Upper lobe of right lung (tissue), 1 donor: ENCODE results near the gene RSPH6A. TPM values are rescaled to one million over a fixed set of nuclear protein-coding genes. Genes with fewer than 3 reads are reported as not detected.
A peak's percentile ranks its signal among the peaks of the same experiment; 100 is the strongest.

Source experiments
- ATAC-seq: fragments of 200-7000 bp; cut with Tn5 transposase; one replicate; pipeline ENCODE4 v1.9.1; 2020; ENCODE audit warnings: mild to moderate bottlenecking, moderate library complexity
- DNase-seq: peaks from one replicate; pipeline ENCODE4 v3.0.0-alpha.2; 2020
- H3K27ac ChIP-seq: fragments of 200-600 bp; one replicate; pipeline ENCODE4 v1.8.0; 2022
- H3K27me3 ChIP-seq: fragments of 200-600 bp; one replicate; pipeline ENCODE4 v1.8.0; 2022; ENCODE audit warnings: mild to moderate bottlenecking
- H3K36me3 ChIP-seq: fragments of 200-600 bp; one replicate; pipeline ENCODE4 v1.8.0; 2022
- H3K4me1 ChIP-seq: fragments of 200-600 bp; one replicate; pipeline ENCODE4 v1.8.0; 2022
- H3K4me3 ChIP-seq: fragments of 200-600 bp; one replicate; pipeline ENCODE4 v1.8.0; 2022; ENCODE audit warnings: mild to moderate bottlenecking
- H3K9me3 ChIP-seq: fragments of 200-600 bp; one replicate; pipeline ENCODE4 v1.8.0; 2022
- intact Hi-C: fragments of 100-400 bp; cut with DNase I; formaldehyde crosslinking; loops from one replicate; pipeline ENCODE4 v1.11.0; 2022
- long read RNA-seq: library from polyadenylated mRNA; unstranded; transcript quantifications from one replicate; pipeline ENCODE4 v2.0.0, GENCODE V29; 2021
- total RNA-seq: library from RNA; stranded (reverse); fragmentation: NEBNext Ultra II Directional; extraction: Animal tissue kit (Norgen Biotek cat#: 25700); gene quantifications from one replicate; pipeline ENCODE4 v1.2.1, GENCODE V29; 2021
- TF ChIP-seq, protein P1 (sequence below): fragments of 200-600 bp; IDR thresholded peaks from one replicate; pipeline ENCODE4 v1.8.0; 2022; ENCODE audit warnings: antibody characterized with exemption
- donor health status: DM: no; HTN: yes; CAD: no; lungs with severe emphysema.

The RSPH6A gene
- 0.38 TPM for total RNA-seq
- long read RNA-seq: 0 reads

DNA sequence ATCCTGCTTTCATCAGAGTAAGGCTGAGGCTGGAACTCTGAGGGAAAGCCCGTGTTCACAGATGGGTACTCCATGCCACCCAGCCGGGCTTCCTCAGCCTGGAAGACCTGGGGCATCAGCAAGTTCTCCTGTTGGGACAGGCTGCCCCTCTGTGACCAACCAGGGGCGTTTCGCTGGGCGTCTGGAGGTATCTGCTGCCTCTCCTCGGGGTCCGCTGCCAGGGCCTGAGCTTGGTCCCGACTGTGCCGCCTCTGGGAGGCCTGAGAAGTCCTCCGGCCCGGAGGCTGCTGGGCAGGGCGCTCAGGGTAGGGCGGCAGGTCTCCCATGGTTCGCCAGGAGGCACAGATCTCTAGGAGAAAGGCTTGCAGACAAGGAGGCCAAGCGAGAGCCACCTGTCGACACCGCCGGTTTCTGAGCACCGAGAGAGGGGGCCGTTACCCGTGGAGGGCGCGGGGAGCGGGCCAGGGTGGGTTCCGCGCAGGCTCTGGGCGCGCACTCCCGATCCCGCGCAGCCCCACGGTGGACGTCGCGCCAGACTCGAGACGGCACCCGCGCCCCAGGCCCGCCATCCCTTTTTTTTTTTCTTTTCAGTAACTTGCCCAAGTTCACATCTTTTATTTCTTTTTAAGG is at the start of gene RSPH6A:
TSS of gene RSPH6A (minus strand) at position 458 of the 630 bp plus-strand sequence. CDS start at position 326, 132 bp downstream.
- Histone ChIP-seq H3K27ac (no peak within 1 kb of the TSS), H3K9me3 (no peaks in the 10 kb centered on the region), H3K27me3 (no peaks in the 10 kb centered on the region), H3K36me3 (peaks cover 8% of the 10 kb centered on the region), H3K4me1 (peaks cover 3% of the 10 kb centered on the region), H3K4me3 (peak within 1 kb of the TSS; percentile 25)
- no peak for DNase-seq
- TF ChIP-seq, protein P1, sequence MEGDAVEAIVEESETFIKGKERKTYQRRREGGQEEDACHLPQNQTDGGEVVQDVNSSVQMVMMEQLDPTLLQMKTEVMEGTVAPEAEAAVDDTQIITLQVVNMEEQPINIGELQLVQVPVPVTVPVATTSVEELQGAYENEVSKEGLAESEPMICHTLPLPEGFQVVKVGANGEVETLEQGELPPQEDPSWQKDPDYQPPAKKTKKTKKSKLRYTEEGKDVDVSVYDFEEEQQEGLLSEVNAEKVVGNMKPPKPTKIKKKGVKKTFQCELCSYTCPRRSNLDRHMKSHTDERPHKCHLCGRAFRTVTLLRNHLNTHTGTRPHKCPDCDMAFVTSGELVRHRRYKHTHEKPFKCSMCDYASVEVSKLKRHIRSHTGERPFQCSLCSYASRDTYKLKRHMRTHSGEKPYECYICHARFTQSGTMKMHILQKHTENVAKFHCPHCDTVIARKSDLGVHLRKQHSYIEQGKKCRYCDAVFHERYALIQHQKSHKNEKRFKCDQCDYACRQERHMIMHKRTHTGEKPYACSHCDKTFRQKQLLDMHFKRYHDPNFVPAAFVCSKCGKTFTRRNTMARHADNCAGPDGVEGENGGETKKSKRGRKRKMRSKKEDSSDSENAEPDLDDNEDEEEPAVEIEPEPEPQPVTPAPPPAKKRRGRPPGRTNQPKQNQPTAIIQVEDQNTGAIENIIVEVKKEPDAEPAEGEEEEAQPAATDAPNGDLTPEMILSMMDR: no peak
- no peak for ATAC-seq
- intact Hi-C loops: no loop called here

- Histone ChIP-seq H3K36me3 (peaks cover 11% of the 10 kb centered on the region), H3K9me3 (no peaks in the 10 kb centered on the region), H3K27me3 (peaks cover 16% of the 10 kb centered on the region), H3K4me3 (peak overlapping the region; percentile 97), H3K4me1 (peaks cover 16% of the 10 kb centered on the region), H3K27ac (no peak overlapping the region)
- ATAC-seq: no peak
- intact Hi-C loops: no loop called here
- TF ChIP-seq, protein P1: no peak
- no peak for DNase-seq
Observed at GRCh38 chr19:45864629-45865082, 49.5 kb upstream of the RSPH6A start.

GRCh38 chr19:45863840-45864628 is 48.9 kb upstream of the RSPH6A start, which contains the start of gene FOXA3:
TSS of gene FOXA3 (plus strand) at chr19:45864326. CDS start at chr19:45864457, 131 bp downstream.
- peaks cover 17% of the 10 kb centered on the region for H3K36me3 ChIP-seq
- no peaks in the 10 kb centered on the region for H3K9me3 ChIP-seq
- TF ChIP-seq, protein P1: peak; percentile 64
- intact Hi-C loops: no loop called here
- peak within 1 kb of the TSS; percentile 97 for H3K4me3 ChIP-seq
- H3K27me3 ChIP-seq: peaks cover 16% of the 10 kb centered on the region
- H3K4me1 ChIP-seq: peaks cover 16% of the 10 kb centered on the region
- ATAC-seq: peak; percentile 74
- no peak within 1 kb of the TSS for H3K27ac ChIP-seq
- DNase-seq: peak; percentile 85

- H3K4me3 ChIP-seq: peak overlapping the region; percentile 97
- intact Hi-C loops: no loop called here
- DNase-seq (no peak), ATAC-seq (no peak)
- H3K4me1 ChIP-seq: peaks cover 16% of the 10 kb centered on the region
- TF ChIP-seq, protein P1: no peak
- H3K27ac ChIP-seq: no peak overlapping the region
- peaks cover 22% of the 10 kb centered on the region for H3K36me3 ChIP-seq
- peaks cover 16% of the 10 kb centered on the region for H3K27me3 ChIP-seq
- no peaks in the 10 kb centered on the region for H3K9me3 ChIP-seq
Observed at GRCh38 chr19:45863335-45863839, 48.3 kb upstream of the RSPH6A start.

DNA sequence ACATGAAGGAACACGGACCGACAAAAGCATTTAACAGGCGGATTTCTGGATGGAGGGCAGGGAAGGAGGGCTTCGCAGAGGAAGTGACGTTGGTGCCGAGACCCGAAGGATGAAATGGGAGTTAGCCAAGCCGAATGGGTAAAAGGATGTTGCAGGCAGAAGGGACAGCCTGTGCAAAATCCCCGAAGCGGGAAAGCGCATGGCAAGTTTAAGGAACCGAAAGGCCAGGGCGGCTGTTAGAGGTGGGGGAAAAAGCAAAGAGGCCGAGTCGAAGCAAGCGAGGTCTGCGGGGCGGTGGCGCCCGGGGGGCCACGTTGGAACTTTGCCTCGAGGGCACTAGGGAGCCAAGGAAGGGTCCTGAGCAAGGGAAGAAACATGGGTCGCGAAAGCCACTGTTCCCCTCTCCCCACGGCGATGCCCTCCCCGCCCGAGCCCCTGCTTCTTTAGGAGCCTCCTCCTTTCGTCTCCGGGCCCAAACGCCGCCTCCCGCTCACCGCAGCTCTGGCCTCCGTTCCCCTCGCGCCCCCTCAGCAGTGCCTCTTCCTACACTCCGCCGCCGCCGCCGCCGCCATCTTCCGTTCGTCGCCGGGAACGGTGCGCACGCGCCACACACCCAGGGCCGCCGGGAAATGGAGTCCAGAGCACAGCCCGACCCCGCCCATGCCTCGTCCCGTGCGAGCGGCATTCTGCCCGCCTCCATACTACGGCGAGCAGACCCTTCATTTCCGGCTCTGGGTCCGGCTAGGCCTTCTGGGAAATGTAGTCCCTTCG is 47.6 kb upstream of the RSPH6A start, which contains the start of gene SYMPK:
TSS of gene SYMPK (minus strand) at position 584 of the 771 bp plus-strand sequence. CDS start 8,652 bp downstream, outside the sequence.
- H3K27me3 ChIP-seq: peaks cover 16% of the 10 kb centered on the region
- DNase-seq: peak; percentile 99
- peak; percentile 98 for ATAC-seq
- TF ChIP-seq, protein P1: no peak
- H3K9me3 ChIP-seq: no peaks in the 10 kb centered on the region
- H3K36me3 ChIP-seq: peaks cover 28% of the 10 kb centered on the region
- H3K4me1 ChIP-seq: peaks cover 16% of the 10 kb centered on the region
- H3K4me3 ChIP-seq: peak within 1 kb of the TSS; percentile 97
- peak within 1 kb of the TSS; percentile 90 for H3K27ac ChIP-seq
- intact Hi-C loops: no loop called here
